SKM-1 treated with dmso at 0.1 percent for 144 hours (cell line): ENCODE data around the gene SLC2A11.
"Not testable (repeated sequence)": the region's sequence is repeated elsewhere in the genome, so short reads cannot be mapped to it uniquely, and the experiment has no call there.

ENCODE experiments used
- DNase-seq: peaks from one replicate; lab custom pipeline; 2025; ENCODE audit not compliant: unreplicated experiment; lab: John Stamatoyannopoulos, UW

Gene SLC2A11

GRCh38 chr22:23846081-23846469, 11.6 kb upstream of the SLC2A11 start:
- no peak for DNase-seq

GRCh38 chr22:23847310-23847920, 10.3 kb upstream of the SLC2A11 start:
- no peak for DNase-seq

- DNase-seq: no peak
Measured at GRCh38 chr22:23847991-23848864, 9.4 kb upstream of the SLC2A11 start.

GRCh38 chr22:23849009-23850006, 8.4 kb upstream of the SLC2A11 start:
- DNase-seq: peak; percentile 48

GRCh38 chr22:23850136-23850611, 7.5 kb upstream of the SLC2A11 start:
- no peak for DNase-seq

- DNase-seq: peak; percentile 53
Measured at GRCh38 chr22:23856721-23857605, 712 bp upstream of the SLC2A11 start.

GRCh38 chr22:23858484-23858815, 775 bp downstream of the SLC2A11 start:
- no peak for DNase-seq

GRCh38 chr22:23859201-23859600, 1.5 kb downstream of the SLC2A11 start:
- DNase-seq: no peak

- DNase-seq: not testable (repeated sequence)
Measured at GRCh38 chr22:23860187-23860586, 2.5 kb downstream of the SLC2A11 start.

GRCh38 chr22:23862103-23862502, 4.4 kb downstream of the SLC2A11 start:
- DNase-seq: peak; percentile 5

GRCh38 chr22:23864499-23865154, 7.0 kb downstream of the SLC2A11 start:
- DNase-seq: not testable (repeated sequence)

GRCh38 chr22:23868580-23868979, 10.9 kb downstream of the SLC2A11 start:
- no peak for DNase-seq

GRCh38 chr22:23874871-23875270, 17.2 kb downstream of the SLC2A11 start:
- DNase-seq: no peak

- DNase-seq: no peak
Measured at GRCh38 chr22:23875801-23876200, 18.1 kb downstream of the SLC2A11 start.

- DNase-seq: no peak
Measured at GRCh38 chr22:23877566-23877965, 19.9 kb downstream of the SLC2A11 start.

GRCh38 chr22:23878219-23878618, 20.5 kb downstream of the SLC2A11 start:
- no peak for DNase-seq

GRCh38 chr22:23882370-23882769, 24.7 kb downstream of the SLC2A11 start:
- no peak for DNase-seq

- DNase-seq: no peak
Measured at GRCh38 chr22:23883658-23884057, 26.0 kb downstream of the SLC2A11 start.

GRCh38 chr22:23884140-23884539, 26.5 kb downstream of the SLC2A11 start:
- no peak for DNase-seq
